Aorta (tissue), 5 donors: ENCODE measurements around the gene ACCS. TPM values are rescaled to one million over a fixed set of nuclear protein-coding genes. Genes with fewer than 3 reads are reported as not detected.

ENCODE experiments used
- ATAC-seq: fragments of 200-7000 bp; cut with Tn5 transposase; one replicate; pipeline ENCODE4 v1.9.1; 2022; ENCODE audit warnings: moderate library complexity; ENCODE audit not compliant: low FRiP score
- DNase-seq, 2 donors: peaks; one replicate each; pipeline ENCODE4 v3.0.0-alpha.2; 2020
- H3K27ac ChIP-seq, 2 donors: one replicate each; pipeline ENCODE4 v1.5.1; 2013; ENCODE audit warnings: low read length in 2 of 2, mild to moderate bottlenecking in 2 of 2, moderate library complexity in 2 of 2, control low read depth in 1 of 2, inconsistent platforms in 1 of 2, low read depth in 1 of 2
- H3K27me3 ChIP-seq, 2 donors: one replicate each; pipeline ENCODE4 v1.6.1; 2013; ENCODE audit warnings: control low read depth in 1 of 2, low read length in 1 of 2, mild to moderate bottlenecking in 1 of 2, moderate library complexity in 1 of 2; ENCODE audit not compliant: insufficient read depth in 2 of 2, control insufficient read depth in 1 of 2
- H3K36me3 ChIP-seq, 2 donors: one replicate each; pipeline ENCODE4 v1.6.1; 2013; ENCODE audit warnings: control low read depth in 1 of 2, low read length in 1 of 2, mild to moderate bottlenecking in 1 of 2; ENCODE audit not compliant: insufficient read depth in 2 of 2, control insufficient read depth in 1 of 2
- H3K4me1 ChIP-seq, 2 donors: one replicate each; pipeline ENCODE4 v1.6.1; 2013; ENCODE audit warnings: low read length in 2 of 2, control low read depth in 1 of 2, mild to moderate bottlenecking in 1 of 2, moderate library complexity in 1 of 2; ENCODE audit not compliant: insufficient read depth in 2 of 2, control insufficient read depth in 1 of 2
- H3K4me3 ChIP-seq, 2 donors: one replicate each; pipeline ENCODE4 v1.5.1; 2013; ENCODE audit warnings: low read length in 2 of 2, control low read depth in 1 of 2, mild to moderate bottlenecking in 1 of 2
- H3K9me3 ChIP-seq: one replicate; pipeline ENCODE4 v1.6.1; 2013; ENCODE audit warnings: mild to moderate bottlenecking, low read length; ENCODE audit not compliant: control insufficient read depth
- WGBS, 2 donors: extraction: QIAGEN DNeasy Blood & Tissue Kit; methylation state at CpG; one replicate each; pipeline ENCODE4 v1.1.7; 2013; 5-methylcytosine and 5-hydroxymethylcytosine counted together
- intact Hi-C, 2 donors: fragments of 100-400 bp; cut with DNase I; formaldehyde crosslinking; loops; one replicate each; pipeline versions ENCODE4 v1.14.2 to v1.15.0; 2022
- polyA plus RNA-seq, 2 donors: library from polyadenylated mRNA; stranded (reverse); fragments of 200-250 nt; gene quantifications; one replicate each; pipeline ENCODE4 v1.2.3, GENCODE V29; 2013
- total RNA-seq, 2 donors: library from RNA; stranded (reverse); fragmentation: NEBNext Ultra II Directional; extraction: Animal tissue kit (Norgen Biotek cat#: 25700); gene quantifications; one replicate each; pipeline ENCODE4 v1.2.1, GENCODE V29; 2021
- donor health status: healthy with polysubstance abuse.
- donor health status: Bipolar disorder and iron deficiency.
- donor health status: DM: no; HTN: no; CAD: no.
- donor health status: DM: no; HTN: no; CAD: no.
- donor health status: DM: yes; HTN: yes; CAD: no.

Gene ACCS
- total and polyA plus RNA-seq, 4 donors, result 8.8 to 92.5 (median 60.3) TPM

DNA sequence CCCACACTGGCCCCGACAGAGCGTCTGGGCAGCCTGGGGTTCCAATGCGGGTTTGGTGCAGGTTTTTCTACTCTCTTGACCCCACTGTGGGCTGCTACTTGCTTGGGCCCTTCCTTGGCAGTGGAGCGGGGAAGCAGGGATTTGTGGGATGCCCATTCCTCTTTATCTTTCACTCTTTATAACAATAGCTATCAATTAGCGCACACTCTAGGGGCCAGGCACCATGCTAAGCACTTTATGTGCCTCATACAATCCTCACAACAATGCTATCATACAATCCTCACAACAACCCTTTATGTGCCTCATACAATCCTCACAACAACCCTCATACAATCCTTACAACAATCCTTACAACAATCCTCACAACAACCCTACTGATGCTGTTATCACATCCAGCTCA lies 12.7 kb downstream of the ACCS start:
- H3K27ac ChIP-seq, result no peak overlapping the region
- 93 to 94% methylated on average over 5 of the region's 5 CpGs for WGBS, 2 donors
- intact Hi-C loops, result no loop called here
- no peak overlapping the region for H3K4me3 ChIP-seq
- DNase-seq (no peak), ATAC-seq (no peak)
- H3K27me3 ChIP-seq, result no peaks in the 10 kb centered on the region
- peaks cover 4 to 13% of the 10 kb centered on the region in 2 donors for H3K36me3 ChIP-seq
- H3K4me1 ChIP-seq, result no peaks in the 10 kb centered on the region
- no peaks in the 10 kb centered on the region for H3K9me3 ChIP-seq

DNA sequence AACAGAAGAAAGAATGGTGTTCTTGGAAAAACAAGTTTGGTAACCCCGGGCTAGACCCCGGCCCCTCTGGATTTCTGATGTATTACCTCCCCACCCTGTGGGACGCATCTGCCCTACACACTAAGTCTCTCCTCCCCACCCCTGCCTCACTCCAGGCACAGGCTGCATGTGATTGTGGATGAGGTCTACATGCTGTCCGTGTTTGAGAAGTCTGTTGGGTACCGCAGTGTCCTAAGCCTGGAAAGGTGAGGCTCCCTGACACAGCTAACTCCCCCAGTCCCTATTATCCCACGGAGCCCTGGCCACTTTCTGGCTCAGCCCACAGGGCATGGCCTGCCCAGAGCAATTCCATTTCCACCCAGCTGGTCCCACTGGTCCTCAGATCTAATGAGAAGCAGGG lies 13.3 kb downstream of the ACCS start:
- DNase-seq (no peak), ATAC-seq (no peak)
- Histone ChIP-seq H3K4me3 (no peak overlapping the region), H3K36me3 (peaks cover 4 to 13% of the 10 kb centered on the region in 2 donors), H3K27me3 (no peaks in the 10 kb centered on the region), H3K27ac (no peak overlapping the region), H3K9me3 (no peaks in the 10 kb centered on the region), H3K4me1 (no peaks in the 10 kb centered on the region)
- intact Hi-C loops, result no loop called here
- 86 to 94% methylated on average over 6 of the region's 6 CpGs for WGBS, 2 donors

DNA sequence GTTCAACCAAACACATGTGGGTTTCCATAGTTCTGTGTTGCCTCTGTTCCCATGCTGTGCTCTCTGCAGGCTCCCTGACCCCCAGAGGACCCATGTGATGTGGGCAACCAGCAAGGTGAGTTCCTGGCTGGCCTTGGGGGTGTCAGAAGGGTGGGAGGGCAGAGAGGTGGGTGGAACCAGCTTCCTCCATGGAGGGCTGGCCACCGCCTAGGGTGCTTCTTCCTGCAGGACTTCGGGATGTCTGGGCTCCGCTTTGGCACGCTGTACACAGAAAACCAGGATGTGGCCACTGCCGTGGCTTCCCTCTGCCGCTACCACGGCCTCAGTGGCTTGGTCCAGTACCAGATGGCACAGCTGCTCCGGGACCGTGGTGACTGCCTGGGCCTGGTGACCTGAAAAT lies 14.9 kb downstream of the ACCS start:
- H3K27ac ChIP-seq, result no peak overlapping the region
- intact Hi-C loops, result no loop called here
- H3K4me3 ChIP-seq, result no peak overlapping the region
- ATAC-seq, result no peak
- peaks cover 0 to 10% of the 10 kb centered on the region in 2 donors for H3K36me3 ChIP-seq
- no peaks in the 10 kb centered on the region for H3K4me1 ChIP-seq
- 96% methylated on average over 9 of the region's 9 CpGs for WGBS, 2 donors
- DNase-seq, result no peak
- H3K9me3 ChIP-seq, result no peaks in the 10 kb centered on the region
- H3K27me3 ChIP-seq, result no peaks in the 10 kb centered on the region

DNA sequence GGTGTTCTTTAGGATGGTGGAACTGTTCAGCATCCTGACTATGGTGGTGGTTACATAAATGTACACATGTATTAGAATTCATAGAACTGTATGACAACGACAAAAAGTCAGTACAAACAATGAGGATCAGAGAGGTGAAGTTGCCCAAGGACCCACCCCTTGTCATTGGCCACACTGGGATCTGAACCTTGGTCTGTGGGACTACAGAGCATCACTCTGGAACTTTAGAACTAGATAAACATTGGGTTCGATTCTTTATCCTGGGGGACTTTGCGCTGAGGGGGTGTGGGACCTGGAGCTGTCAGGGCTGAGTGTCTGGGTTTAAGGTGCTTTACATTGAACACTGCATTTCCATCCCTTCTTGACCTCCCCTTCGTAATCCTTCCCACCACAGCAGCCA lies 16.6 kb downstream of the ACCS start:
- 93 to 95% methylated on average over 4 of the region's 4 CpGs for whole genome bisulfite sequencing, 2 donors
- H3K36me3 ChIP-seq, result peaks cover 0 to 8% of the 10 kb centered on the region in 2 donors
- no peaks in the 10 kb centered on the region for H3K27me3 ChIP-seq
- no peaks in the 10 kb centered on the region for H3K4me1 ChIP-seq
- no peak overlapping the region for H3K4me3 ChIP-seq
- H3K27ac ChIP-seq, result no peak overlapping the region
- DNase-seq, result no peak
- no peak for ATAC-seq
- intact Hi-C loops, result no loop called here
- no peaks in the 10 kb centered on the region for H3K9me3 ChIP-seq

DNA sequence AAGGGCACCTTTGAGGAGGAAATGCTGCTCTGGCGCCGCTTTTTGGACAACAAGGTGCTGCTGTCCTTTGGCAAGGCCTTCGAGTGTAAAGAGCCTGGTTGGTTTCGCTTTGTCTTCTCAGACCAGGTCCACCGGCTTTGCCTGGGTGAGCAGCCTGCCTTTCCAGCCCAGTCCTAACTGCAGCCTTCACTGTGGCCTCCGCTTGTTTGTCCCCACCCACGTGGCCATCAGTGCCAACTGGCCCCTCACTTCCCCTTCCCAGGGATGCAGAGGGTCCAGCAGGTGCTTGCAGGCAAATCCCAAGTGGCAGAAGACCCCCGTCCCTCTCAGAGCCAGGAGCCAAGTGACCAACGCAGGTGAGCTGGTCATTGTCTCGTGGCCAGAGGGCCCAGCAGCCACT lies 17.4 kb downstream of the ACCS start:
- H3K27ac ChIP-seq, result no peak overlapping the region
- WGBS, 2 donors, result 86 to 91% methylated on average over 10 of the region's 10 CpGs
- H3K36me3 ChIP-seq, result peaks cover 0 to 8% of the 10 kb centered on the region in 2 donors
- no peaks in the 10 kb centered on the region for H3K27me3 ChIP-seq
- no peaks in the 10 kb centered on the region for H3K9me3 ChIP-seq
- no peaks in the 10 kb centered on the region for H3K4me1 ChIP-seq
- intact Hi-C loops, result no loop called here
- no peak for DNase-seq
- ATAC-seq, result no peak
- no peak overlapping the region for H3K4me3 ChIP-seq

DNA sequence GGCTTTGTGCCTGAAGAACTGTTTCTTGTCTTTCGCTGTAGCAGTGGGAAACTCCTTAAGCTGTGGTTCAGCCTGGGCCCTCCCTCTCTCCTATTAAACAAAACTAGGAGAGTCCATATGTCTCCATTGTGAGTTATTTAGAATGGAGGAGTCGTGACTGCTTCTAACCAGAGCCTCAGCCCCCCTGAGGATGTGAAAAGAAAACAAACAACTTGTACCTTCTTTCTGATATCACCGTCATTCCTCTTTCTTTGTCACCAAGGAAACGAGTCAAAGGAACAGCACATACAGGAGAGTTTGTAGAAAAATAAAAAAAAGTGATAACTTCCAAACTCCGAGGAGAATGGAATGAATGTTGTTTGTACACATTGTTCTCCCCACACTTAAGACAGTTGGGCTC lies 17.8 kb downstream of the ACCS start:
- no peak overlapping the region for H3K4me3 ChIP-seq
- H3K36me3 ChIP-seq, result peaks cover 0 to 6% of the 10 kb centered on the region in 2 donors
- H3K27ac ChIP-seq, result no peak overlapping the region
- 70 to 71% methylated on average over 5 of the region's 5 CpGs for WGBS, 2 donors
- ATAC-seq (no peak), DNase-seq (no peak)
- no peaks in the 10 kb centered on the region for H3K9me3 ChIP-seq
- intact Hi-C loops, result no loop called here
- H3K4me1 ChIP-seq, result no peaks in the 10 kb centered on the region
- H3K27me3 ChIP-seq, result no peaks in the 10 kb centered on the region

DNA sequence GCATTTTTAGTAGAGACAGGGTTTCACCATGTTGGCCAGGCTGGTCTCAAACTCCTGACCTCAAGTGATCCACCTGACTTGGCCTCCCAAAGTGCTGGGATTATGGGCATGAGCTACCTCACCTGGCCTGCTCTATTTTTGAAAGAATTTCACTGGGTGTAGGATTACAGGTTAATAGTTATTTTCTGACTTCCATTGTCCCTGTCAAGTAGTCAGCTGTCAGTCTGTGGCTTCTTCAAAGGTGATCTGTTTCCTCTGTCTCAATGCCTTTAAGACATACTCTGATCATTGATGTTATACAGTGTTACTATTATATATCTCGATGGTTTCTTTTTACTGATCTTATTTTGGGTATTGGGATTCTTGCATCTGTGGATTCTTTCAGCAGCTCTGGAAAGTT lies 19.3 kb downstream of the ACCS start:
- ATAC-seq (no peak), DNase-seq (no peak)
- WGBS, 2 donors, result 95 to 98% methylated on average over 1 of the region's 1 CpG
- Histone ChIP-seq H3K9me3 (no peaks in the 10 kb centered on the region), H3K36me3 (peaks cover 0 to 6% of the 10 kb centered on the region in 2 donors), H3K27me3 (no peaks in the 10 kb centered on the region), H3K4me1 (no peaks in the 10 kb centered on the region), H3K27ac (no peak overlapping the region), H3K4me3 (no peak overlapping the region)
- intact Hi-C loops, result no loop called here

DNA sequence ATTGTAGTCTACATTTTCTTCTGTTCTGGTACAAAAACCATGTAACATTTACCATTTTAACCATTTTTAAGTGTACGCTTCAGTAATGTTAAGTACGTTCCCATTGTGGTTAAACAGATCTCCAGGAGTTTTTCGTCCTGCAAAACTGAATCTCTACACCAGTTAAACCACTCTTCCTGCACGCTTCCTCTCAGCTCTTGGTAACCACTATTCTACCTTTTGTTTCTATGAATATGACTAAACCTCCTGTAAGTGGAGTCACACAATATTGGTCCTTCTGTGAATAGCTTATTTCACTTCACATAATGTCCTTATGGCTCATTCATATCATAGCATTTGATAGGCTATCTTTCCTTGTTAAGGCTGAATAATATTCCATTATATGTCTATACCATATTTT lies 22.3 kb downstream of the ACCS start:
- Histone ChIP-seq H3K27ac (no peak overlapping the region), H3K9me3 (no peaks in the 10 kb centered on the region), H3K4me1 (no peaks in the 10 kb centered on the region), H3K4me3 (no peak overlapping the region), H3K36me3 (peaks cover 1 to 3% of the 10 kb centered on the region in 2 donors), H3K27me3 (no peaks in the 10 kb centered on the region)
- 96 to 98% methylated on average over 4 of the region's 4 CpGs for WGBS, 2 donors
- intact Hi-C loops, result no loop called here
- DNase-seq (no peak), ATAC-seq (no peak)

DNA sequence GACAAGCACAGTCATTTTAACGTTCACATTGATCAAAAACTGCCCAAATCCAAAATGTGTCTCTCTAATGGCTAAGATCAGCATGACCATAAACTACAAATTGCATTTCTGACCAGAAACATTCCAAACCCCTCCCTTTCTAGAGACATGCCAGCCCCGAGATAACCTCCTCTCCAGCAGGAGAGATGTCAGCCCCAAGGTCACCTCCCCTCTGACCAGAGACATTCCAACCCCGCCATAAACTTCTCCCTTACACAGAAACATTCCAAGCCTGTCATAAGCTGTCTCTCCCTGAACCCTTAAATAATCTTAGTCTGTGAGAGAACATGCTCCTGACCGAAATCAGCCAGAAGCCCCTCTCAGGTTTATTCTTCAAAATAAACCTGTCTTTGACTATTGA lies 22.8 kb downstream of the ACCS start:
- no peak for ATAC-seq
- H3K27ac ChIP-seq, result no peak overlapping the region
- WGBS, 2 donors, result 86 to 93% methylated on average over 4 of the region's 4 CpGs

More for the DNA sequence above, 22.8 kb downstream of the ACCS start:
- intact Hi-C loops, result no loop called here
- no peaks in the 10 kb centered on the region for H3K4me1 ChIP-seq
- no peaks in the 10 kb centered on the region for H3K27me3 ChIP-seq
- DNase-seq, result no peak
- peaks cover 0 to 3% of the 10 kb centered on the region in 2 donors for H3K36me3 ChIP-seq
- H3K4me3 ChIP-seq, result no peak overlapping the region
- H3K9me3 ChIP-seq, result no peaks in the 10 kb centered on the region
